ENCODE results near the gene ARMH1.

DNA sequence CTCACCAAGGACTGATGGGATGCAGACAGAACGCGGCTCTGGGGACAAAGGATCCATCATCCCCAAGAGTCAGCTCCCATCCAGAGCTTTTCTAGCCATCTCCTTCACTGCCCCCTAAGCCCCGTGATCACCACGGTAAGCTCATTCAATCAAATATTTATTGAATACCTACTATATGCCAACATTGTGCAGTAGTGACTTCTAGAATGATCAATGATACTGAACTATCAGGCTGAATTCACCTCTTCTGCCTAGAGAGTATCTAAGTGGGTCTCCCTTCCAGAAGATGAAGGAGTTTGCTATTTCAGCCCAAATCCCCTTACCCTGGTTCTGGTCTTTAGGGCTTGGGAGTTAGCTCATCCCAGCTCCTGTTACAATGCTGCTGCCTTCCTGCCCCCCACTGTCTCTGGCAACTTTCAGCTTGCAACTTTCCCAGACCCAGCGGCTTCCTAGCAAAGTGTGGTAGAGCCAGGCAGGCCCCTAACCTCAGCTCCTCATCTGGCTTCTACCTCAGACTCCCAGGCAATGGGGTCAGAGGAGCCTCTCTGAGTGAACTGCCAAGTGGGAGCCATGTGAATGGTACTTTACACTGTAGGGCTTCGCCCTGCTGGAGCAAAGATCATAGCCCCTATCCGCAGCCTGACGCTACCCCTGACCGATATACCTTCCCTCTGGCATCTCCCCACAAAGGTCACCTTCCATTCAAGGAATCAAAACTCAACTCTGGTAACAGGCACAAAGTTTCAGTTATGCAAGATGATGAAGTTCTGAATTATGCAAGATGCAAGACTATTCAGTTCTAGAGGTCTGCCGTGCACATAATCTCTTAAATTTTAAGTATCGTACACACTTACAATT lies 21.2 kb upstream of the ARMH1 start:
- TF ChIP-seq POLR2A (IDR thresholded peaks at IDR 0.05; ENCODE audit: low read length), result no peak
- no peak for TF ChIP-seq GATA1 (IDR thresholded peaks at IDR 0.05; ENCODE audit: low read depth, low read length)

All from erythroblast (primary cell).